ENCODE results near the gene TFPI2.

- TF ChIP-seq CTCF (IDR thresholded peaks at IDR 0.05), result no peak
- TF ChIP-seq POLR2A (IDR thresholded peaks at IDR 0.05), result no peak
Observed at GRCh38 chr7:93914581-93915066, 24.1 kb upstream of the TFPI2 start.

Measured in esophagus squamous epithelium (tissue), 4 donors.